Epithelial cell of esophagus (primary cell): ENCODE measurements around the gene AGBL1.

Experiments
- DNase-seq: peaks from one replicate; pipeline ENCODE4 v3.0.0; 2010; ENCODE audit warnings: low read depth
- H3K4me3 ChIP-seq: 2 replicates; pipeline ENCODE4 v1.5.1; 2011; ENCODE audit warnings: mild to moderate bottlenecking, low read length, control low read depth
- CTCF ChIP-seq: IDR thresholded peaks from 2 replicates; pipeline ENCODE4 v1.5.1; 2011; ENCODE audit warnings: low read depth, mild to moderate bottlenecking, low read length, control low read depth, inconsistent platforms; ENCODE audit not compliant: insufficient read depth; ENCODE audit errors: missing control alignments

Gene AGBL1

GRCh38 chr15:86079508-86080266 is at the start of gene AGBL1:
Gene AGBL1 (plus strand): TSS chr15:86079871.
- DNase-seq, result no peak
- TF ChIP-seq CTCF, result no peak
- no peak within 1 kb of the TSS for H3K4me3 ChIP-seq

- DNase-seq, result no peak
- TF ChIP-seq CTCF, result no peak
- H3K4me3 ChIP-seq, result no peak overlapping the region
Observed at GRCh38 chr15:86034904-86035303, 44.8 kb upstream of the AGBL1 start.

GRCh38 chr15:86036243-86036642 is 43.4 kb upstream of the AGBL1 start:
- DNase-seq, result no peak
- no peak overlapping the region for H3K4me3 ChIP-seq
- no peak for TF ChIP-seq CTCF

GRCh38 chr15:86038491-86038890 is 41.2 kb upstream of the AGBL1 start:
- no peak for DNase-seq
- H3K4me3 ChIP-seq, result no peak overlapping the region
- TF ChIP-seq CTCF, result no peak

GRCh38 chr15:86040356-86041033 is 39.2 kb upstream of the AGBL1 start:
- DNase-seq, result no peak
- TF ChIP-seq CTCF, result no peak
- no peak overlapping the region for H3K4me3 ChIP-seq

- no peak for TF ChIP-seq CTCF
- no peak for DNase-seq
- H3K4me3 ChIP-seq, result no peak overlapping the region
Observed at GRCh38 chr15:86041399-86041798, 38.3 kb upstream of the AGBL1 start.
